SK-N-SH (cell line): ENCODE measurements around the gene VPS33A. TPM values are rescaled to one million over a fixed set of nuclear protein-coding genes. Genes with fewer than 3 reads are reported as not detected.

Source experiments
- CTCF ChIA-PET: fragments of 300-600, 350-600 bp; formaldehyde crosslinking; extraction: SDS; loops from one replicate; lab custom pipeline; 2021; lab: Yijun Ruan, JAX
- POLR2A ChIA-PET: fragments of 350-600 bp; sonication (Branson Sonifier 250); formaldehyde crosslinking; extraction: SDS; loops from one replicate; lab custom pipeline; 2020; ENCODE audit warnings: antibody characterized with exemption, inconsistent platforms; lab: Yijun Ruan, JAX
- DNase-seq: peaks from one replicate; pipeline ENCODE4 v3.0.0; 2012
- H2AFZ ChIP-seq: fragments of 200-600 bp; sonication (generic); 2 replicates; pipeline ENCODE4 v1.8.1; 2016; ENCODE audit warnings: antibody characterized with exemption, mild to moderate bottlenecking, low read depth
- H3F3A ChIP-seq: fragments of 200-600 bp; sonication (generic); replicated peaks from 2 replicates; pipeline ENCODE3; 2016; ENCODE audit warnings: antibody characterized with exemption, mild to moderate bottlenecking; ENCODE audit not compliant: insufficient read depth
- H3K27ac ChIP-seq, 2 experiments: fragments of 200-500 bp in 1 of 2; fragments of 200-600 bp in 1 of 2; sonication (Bioruptor generic) in 1 of 2; sonication (generic), shearing (Covaris generic) in 1 of 2; 2 replicates each; pipeline versions ENCODE4 v1.5.1 to v1.6.1; 2014 to 2016; ENCODE audit warnings: low read depth in 2 of 2, inconsistent platforms in 1 of 2, low read length in 1 of 2, mild to moderate bottlenecking in 1 of 2, mixed read lengths in 1 of 2
- H3K27me3 ChIP-seq: fragments of 200-600 bp; sonication (generic), shearing (Covaris generic); 2 replicates; pipeline ENCODE4 v1.6.1; 2016; ENCODE audit warnings: mixed run types; ENCODE audit not compliant: insufficient read depth
- H3K36me3 ChIP-seq, 2 experiments: fragments of 200-500 bp in 1 of 2; fragments of 200-600 bp in 1 of 2; sonication (Bioruptor generic) in 1 of 2; sonication (generic) in 1 of 2; replicated peaks in 1 of 2; 2 replicates each; pipeline versions ENCODE3 to v1.5.1; 2014 to 2016; ENCODE audit warnings: low read length in 1 of 2, mild to moderate bottlenecking in 1 of 2; ENCODE audit not compliant: insufficient read depth in 2 of 2, control insufficient read depth in 1 of 2
- H3K4me1 ChIP-seq, 2 experiments: fragments of 200-500 bp in 1 of 2; fragments of 200-600 bp in 1 of 2; sonication (Bioruptor generic) in 1 of 2; sonication (generic), shearing (Covaris generic) in 1 of 2; 2 replicates each; pipeline versions ENCODE4 v1.5.1 to v1.6.1; 2014 to 2016; ENCODE audit warnings: low read depth in 1 of 2, low read length in 1 of 2, mixed run types in 1 of 2; ENCODE audit not compliant: insufficient read depth in 2 of 2, control insufficient read depth in 1 of 2
- H3K4me2 ChIP-seq: fragments of 200-600 bp; sonication (generic), shearing (Covaris generic); 2 replicates; pipeline ENCODE4 v1.6.1; 2017; ENCODE audit warnings: mixed run types
- H3K4me3 ChIP-seq, 2 experiments: fragments of 200-500 bp in 1 of 2; fragments of 200-600 bp in 1 of 2; sonication (Bioruptor generic) in 1 of 2; sonication (generic), shearing (Covaris generic) in 1 of 2; 2 replicates each; pipeline versions ENCODE4 v1.5.1 to v1.8.1; 2014 to 2016; ENCODE audit warnings: low read depth in 2 of 2, inconsistent platforms in 1 of 2, low read length in 1 of 2, mild to moderate bottlenecking in 1 of 2, mixed read lengths in 1 of 2, moderate library complexity in 1 of 2
- H3K79me2 ChIP-seq: fragments of 200-600 bp; sonication (generic); 2 replicates; pipeline ENCODE4 v1.8.1; 2017; ENCODE audit warnings: mild to moderate bottlenecking; ENCODE audit not compliant: insufficient read depth
- H3K9ac ChIP-seq: fragments of 200-600 bp; sonication (generic); 2 replicates; pipeline ENCODE4 v1.6.1; 2017; ENCODE audit warnings: mixed run types
- H3K9me2 ChIP-seq: fragments of 200-600 bp; sonication (generic); 2 replicates; pipeline ENCODE4 v1.6.1; 2017; ENCODE audit warnings: mixed run types
- H3K9me3 ChIP-seq: fragments of 200-600 bp; sonication (generic); 2 replicates; pipeline ENCODE4 v1.6.1; 2017; ENCODE audit warnings: mixed run types, mild to moderate bottlenecking, moderate library complexity
- H4K20me1 ChIP-seq: fragments of 200-600 bp; sonication (generic); 2 replicates; pipeline ENCODE4 v1.6.1; 2017; ENCODE audit warnings: mild to moderate bottlenecking, mixed run types; ENCODE audit not compliant: insufficient read depth
- EP300 ChIP-seq, 2 experiments: IDR thresholded peaks; 2 replicates each; pipeline versions ENCODE4 v1.4.0 to v1.6.1; 2012; ENCODE audit warnings: borderline replicate concordance in 1 of 2, low read depth in 1 of 2, low read length in 1 of 2
- FOSL2 ChIP-seq: IDR thresholded peaks from 2 replicates; pipeline ENCODE4 v1.4.0; 2012; ENCODE audit warnings: low read depth, mild to moderate bottlenecking, moderate library complexity, borderline replicate concordance
- FOXJ3 ChIP-seq: sonication (generic); formaldehyde crosslinking; IDR thresholded peaks from 2 replicates; pipeline ENCODE4 v1.5.1; 2020; ENCODE audit warnings: mild to moderate bottlenecking, missing genetic modification reagents
- GABPA ChIP-seq: IDR thresholded peaks from 2 replicates; pipeline ENCODE4 v1.4.0; 2012; ENCODE audit warnings: low read depth, mild to moderate bottlenecking
- GATA2 ChIP-seq: sonication (generic); formaldehyde crosslinking; IDR thresholded peaks from 2 replicates; pipeline ENCODE4 v1.5.0; 2020; ENCODE audit warnings: mild to moderate bottlenecking, missing genetic modification reagents
- JUND ChIP-seq: IDR thresholded peaks from 2 replicates; pipeline ENCODE4 v1.4.0; 2012
- NFIC ChIP-seq: IDR thresholded peaks from 2 replicates; pipeline ENCODE4 v1.4.0; 2012; ENCODE audit warnings: borderline replicate concordance
- RAD21 ChIP-seq: IDR thresholded peaks from 2 replicates; pipeline ENCODE4 v1.6.1; 2012; ENCODE audit warnings: mild to moderate bottlenecking, low read length
- RCOR1 ChIP-seq: fragments of 150-350 bp; IDR thresholded peaks from 2 replicates; pipeline ENCODE4 v1.6.1; 2017; ENCODE audit warnings: antibody characterized with exemption, low read length
- SMC3 ChIP-seq: IDR thresholded peaks from 2 replicates; pipeline ENCODE4 v1.6.1; 2012; ENCODE audit warnings: low read depth, low read length, improper control_type of control experiment
- TAF1 ChIP-seq: IDR thresholded peaks from 2 replicates; pipeline ENCODE4 v1.6.1; 2012; ENCODE audit warnings: low read depth, mild to moderate bottlenecking, low read length, moderate library complexity, borderline replicate concordance
- TCF12 ChIP-seq: IDR thresholded peaks from 2 replicates; pipeline ENCODE4 v1.4.0; 2012
- TEAD4 ChIP-seq: IDR thresholded peaks from 2 replicates; pipeline ENCODE4 v1.4.0; 2012; ENCODE audit warnings: mild to moderate bottlenecking, borderline replicate concordance; ENCODE audit not compliant: insufficient read depth
- WGBS: methylation state at CpG from one replicate; pipeline ENCODE4 v1.1.6; 2017; ENCODE audit warnings: low lambda C conversion rate; 5-methylcytosine and 5-hydroxymethylcytosine counted together
- polyA plus RNA-seq, 3 experiments: library from polyadenylated mRNA; depleted of rRNA; stranded (reverse); fragments of >200 nt; gene quantifications; 2 replicates each; pipeline ENCODE4 v1.2.3, GENCODE V29; 2012
- TF ChIP-seq, protein P1 (sequence below): IDR thresholded peaks from 2 replicates; pipeline ENCODE4 v1.4.0; 2012; ENCODE audit warnings: low read depth
- TF ChIP-seq, protein P2 (sequence below): IDR thresholded peaks from 2 replicates; pipeline ENCODE4 v1.4.0; 2012; ENCODE audit warnings: low read depth, borderline replicate concordance
- TF ChIP-seq, protein P3 (sequence below): fragments of 150-350 bp; IDR thresholded peaks from 2 replicates; pipeline ENCODE4 v1.6.1; 2016; ENCODE audit warnings: mild to moderate bottlenecking, low read depth, low read length
- TF ChIP-seq, protein P4 (sequence below): IDR thresholded peaks from 2 replicates; pipeline ENCODE4 v1.6.1; 2012; ENCODE audit warnings: mild to moderate bottlenecking, low read depth, low read length, moderate library complexity
- TF ChIP-seq, protein P5 (sequence below): IDR thresholded peaks from 2 replicates; pipeline ENCODE4; 2012
- TF ChIP-seq, protein P6 (sequence below): fragments of 150-350 bp; IDR thresholded peaks from 2 replicates; pipeline ENCODE4 v1.6.1; 2017; ENCODE audit warnings: antibody characterized with exemption, low read length, low read depth, borderline replicate concordance

VPS33A gene
- polyA plus RNA-seq, 1 of the 3 experiments (the other 2 are of a cell fraction) = 17.0 TPM

DNA sequence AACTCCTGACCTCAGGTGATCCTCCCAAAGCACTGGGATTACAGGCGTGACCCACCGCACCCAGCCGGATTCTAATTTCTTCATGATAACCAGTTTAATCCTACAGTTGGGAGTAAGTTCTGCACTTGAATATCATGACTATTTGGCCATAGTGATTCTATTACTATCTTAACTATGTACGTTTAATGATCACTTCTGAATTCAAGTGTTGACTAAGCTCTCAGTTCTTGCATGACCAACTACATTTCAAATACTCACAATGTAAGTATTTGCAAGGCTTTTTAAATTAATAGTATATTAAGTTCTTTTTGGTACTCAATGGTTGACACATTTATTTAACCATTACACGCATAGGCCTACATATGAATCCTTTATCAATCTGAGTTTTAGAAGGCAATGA is 17.4 kb upstream of the VPS33A start:
- 98% methylated on average over 5 of the region's 5 CpGs for WGBS
- Histone ChIP-seq H3K36me3 (peaks cover 5 to 20% of the 10 kb centered on the region in 2 experiments), H4K20me1 (0 out of 2 replicates have a peak, but pooled peaks cover 5% of the 10 kb centered on the region), H3K4me2 (no peak overlapping the region), H3K4me3 (no peak overlapping the region), H3K27ac (no peak overlapping the region), H3K9ac (no peak overlapping the region), H2AFZ (no peak overlapping the region), H3K27me3 (no peaks in the 10 kb centered on the region), H3F3A (peaks cover 18% of the 10 kb centered on the region), H3K4me1 (peaks cover 2 to 9% of the 10 kb centered on the region in 2 experiments; a peak in 3 of 4 replicates), H3K9me3 (no peaks in the 10 kb centered on the region), H3K79me2 (peaks cover 6% of the 10 kb centered on the region; the same call in 1 of the 2 replicates), H3K9me2 (no peaks in the 10 kb centered on the region)
- ChIA-PET CTCF (interaction anchor here (1.3 kb wide), 1 partner anchor 72 kb away, joined by 4 read pairs; no protein-coding TSS in a partner anchor), POLR2A (no interaction called here)
- DNase-seq = no peak
- TF ChIP-seq FOXJ3 (no peak), TEAD4 (no peak), SMC3 (no peak), GABPA (no peak), GATA2 (no peak)
- TF ChIP-seq, protein P1, sequence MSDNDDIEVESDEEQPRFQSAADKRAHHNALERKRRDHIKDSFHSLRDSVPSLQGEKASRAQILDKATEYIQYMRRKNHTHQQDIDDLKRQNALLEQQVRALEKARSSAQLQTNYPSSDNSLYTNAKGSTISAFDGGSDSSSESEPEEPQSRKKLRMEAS = no peak
- TF ChIP-seq, protein P2, sequence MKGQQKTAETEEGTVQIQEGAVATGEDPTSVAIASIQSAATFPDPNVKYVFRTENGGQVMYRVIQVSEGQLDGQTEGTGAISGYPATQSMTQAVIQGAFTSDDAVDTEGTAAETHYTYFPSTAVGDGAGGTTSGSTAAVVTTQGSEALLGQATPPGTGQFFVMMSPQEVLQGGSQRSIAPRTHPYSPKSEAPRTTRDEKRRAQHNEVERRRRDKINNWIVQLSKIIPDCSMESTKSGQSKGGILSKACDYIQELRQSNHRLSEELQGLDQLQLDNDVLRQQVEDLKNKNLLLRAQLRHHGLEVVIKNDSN = no peak
- TF ChIP-seq, protein P3, sequence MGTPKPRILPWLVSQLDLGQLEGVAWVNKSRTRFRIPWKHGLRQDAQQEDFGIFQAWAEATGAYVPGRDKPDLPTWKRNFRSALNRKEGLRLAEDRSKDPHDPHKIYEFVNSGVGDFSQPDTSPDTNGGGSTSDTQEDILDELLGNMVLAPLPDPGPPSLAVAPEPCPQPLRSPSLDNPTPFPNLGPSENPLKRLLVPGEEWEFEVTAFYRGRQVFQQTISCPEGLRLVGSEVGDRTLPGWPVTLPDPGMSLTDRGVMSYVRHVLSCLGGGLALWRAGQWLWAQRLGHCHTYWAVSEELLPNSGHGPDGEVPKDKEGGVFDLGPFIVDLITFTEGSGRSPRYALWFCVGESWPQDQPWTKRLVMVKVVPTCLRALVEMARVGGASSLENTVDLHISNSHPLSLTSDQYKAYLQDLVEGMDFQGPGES = no peak
- TF ChIP-seq, protein P4, sequence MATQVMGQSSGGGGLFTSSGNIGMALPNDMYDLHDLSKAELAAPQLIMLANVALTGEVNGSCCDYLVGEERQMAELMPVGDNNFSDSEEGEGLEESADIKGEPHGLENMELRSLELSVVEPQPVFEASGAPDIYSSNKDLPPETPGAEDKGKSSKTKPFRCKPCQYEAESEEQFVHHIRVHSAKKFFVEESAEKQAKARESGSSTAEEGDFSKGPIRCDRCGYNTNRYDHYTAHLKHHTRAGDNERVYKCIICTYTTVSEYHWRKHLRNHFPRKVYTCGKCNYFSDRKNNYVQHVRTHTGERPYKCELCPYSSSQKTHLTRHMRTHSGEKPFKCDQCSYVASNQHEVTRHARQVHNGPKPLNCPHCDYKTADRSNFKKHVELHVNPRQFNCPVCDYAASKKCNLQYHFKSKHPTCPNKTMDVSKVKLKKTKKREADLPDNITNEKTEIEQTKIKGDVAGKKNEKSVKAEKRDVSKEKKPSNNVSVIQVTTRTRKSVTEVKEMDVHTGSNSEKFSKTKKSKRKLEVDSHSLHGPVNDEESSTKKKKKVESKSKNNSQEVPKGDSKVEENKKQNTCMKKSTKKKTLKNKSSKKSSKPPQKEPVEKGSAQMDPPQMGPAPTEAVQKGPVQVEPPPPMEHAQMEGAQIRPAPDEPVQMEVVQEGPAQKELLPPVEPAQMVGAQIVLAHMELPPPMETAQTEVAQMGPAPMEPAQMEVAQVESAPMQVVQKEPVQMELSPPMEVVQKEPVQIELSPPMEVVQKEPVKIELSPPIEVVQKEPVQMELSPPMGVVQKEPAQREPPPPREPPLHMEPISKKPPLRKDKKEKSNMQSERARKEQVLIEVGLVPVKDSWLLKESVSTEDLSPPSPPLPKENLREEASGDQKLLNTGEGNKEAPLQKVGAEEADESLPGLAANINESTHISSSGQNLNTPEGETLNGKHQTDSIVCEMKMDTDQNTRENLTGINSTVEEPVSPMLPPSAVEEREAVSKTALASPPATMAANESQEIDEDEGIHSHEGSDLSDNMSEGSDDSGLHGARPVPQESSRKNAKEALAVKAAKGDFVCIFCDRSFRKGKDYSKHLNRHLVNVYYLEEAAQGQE = no peak

DNA sequence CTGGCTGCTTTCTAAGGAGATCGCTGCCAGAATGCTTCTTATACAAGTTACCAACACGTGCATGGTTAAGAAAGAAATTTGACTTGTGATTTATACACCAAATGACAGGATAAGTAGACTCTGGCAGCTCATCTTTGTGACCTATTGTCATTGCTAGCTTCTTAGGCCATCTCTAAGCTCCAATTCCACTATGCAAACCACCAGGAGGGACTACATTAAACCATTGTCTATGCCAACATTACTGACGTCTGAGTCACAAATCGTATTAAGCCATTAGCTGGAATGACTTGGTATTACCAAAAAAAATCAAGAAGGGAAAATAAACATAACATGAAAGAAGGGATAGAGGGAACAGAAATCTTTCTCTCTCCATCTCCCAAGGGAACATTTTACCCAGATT is 15.8 kb upstream of the VPS33A start:
- no peak for DNase-seq
- TF ChIP-seq JUND (peak; percentile 66), TAF1 (no peak), RCOR1 (no peak), NFIC (peak; percentile 53; the same call in 1 of the 2 replicates), EP300 (IDR thresholded peaks at IDR 0.05; ENCODE audit: borderline replicate concordance in 1 of 2, low read depth in 1 of 2, low read length in 1 of 2) (0 out of 4 replicates have a peak, but pooled peaks of 1 of the 2 experiments have one; percentile 11), RAD21 (no peak), TCF12 (0 out of 2 replicates have a peak, but pooled peaks have one; percentile 27), FOSL2 (peak; percentile 74)
- TF ChIP-seq, protein P5, sequence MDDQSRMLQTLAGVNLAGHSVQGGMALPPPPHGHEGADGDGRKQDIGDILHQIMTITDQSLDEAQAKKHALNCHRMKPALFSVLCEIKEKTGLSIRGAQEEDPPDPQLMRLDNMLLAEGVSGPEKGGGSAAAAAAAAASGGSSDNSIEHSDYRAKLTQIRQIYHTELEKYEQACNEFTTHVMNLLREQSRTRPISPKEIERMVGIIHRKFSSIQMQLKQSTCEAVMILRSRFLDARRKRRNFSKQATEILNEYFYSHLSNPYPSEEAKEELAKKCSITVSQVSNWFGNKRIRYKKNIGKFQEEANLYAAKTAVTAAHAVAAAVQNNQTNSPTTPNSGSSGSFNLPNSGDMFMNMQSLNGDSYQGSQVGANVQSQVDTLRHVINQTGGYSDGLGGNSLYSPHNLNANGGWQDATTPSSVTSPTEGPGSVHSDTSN = peak; percentile 70
- TF ChIP-seq, protein P6, sequence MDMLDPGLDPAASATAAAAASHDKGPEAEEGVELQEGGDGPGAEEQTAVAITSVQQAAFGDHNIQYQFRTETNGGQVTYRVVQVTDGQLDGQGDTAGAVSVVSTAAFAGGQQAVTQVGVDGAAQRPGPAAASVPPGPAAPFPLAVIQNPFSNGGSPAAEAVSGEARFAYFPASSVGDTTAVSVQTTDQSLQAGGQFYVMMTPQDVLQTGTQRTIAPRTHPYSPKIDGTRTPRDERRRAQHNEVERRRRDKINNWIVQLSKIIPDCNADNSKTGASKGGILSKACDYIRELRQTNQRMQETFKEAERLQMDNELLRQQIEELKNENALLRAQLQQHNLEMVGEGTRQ = no peak
- TF ChIP-seq, all 33 proteins: peak for 6
- peak overlapping the region in 1 of 2 experiments; percentile 72; a peak in 2 of 4 replicates for H3K27ac ChIP-seq

More for the DNA sequence above, 15.8 kb upstream of the VPS33A start:
- peak overlapping the region; percentile 29 for H3K4me2 ChIP-seq
- H3K27me3 ChIP-seq = no peaks in the 10 kb centered on the region
- peaks cover 2 to 9% of the 10 kb centered on the region in 2 experiments; a peak in 3 of 4 replicates for H3K4me1 ChIP-seq
- 0 out of 2 replicates have a peak, but pooled peaks cover 5% of the 10 kb centered on the region for H4K20me1 ChIP-seq
- H3K9ac ChIP-seq = no peak overlapping the region
- POLR2A ChIA-PET = no interaction called here
- H3K9me2 ChIP-seq = no peaks in the 10 kb centered on the region
- H3K4me3 ChIP-seq = no peak overlapping the region
- H2AFZ ChIP-seq = no peak overlapping the region
- peaks cover 6% of the 10 kb centered on the region; the same call in 1 of the 2 replicates for H3K79me2 ChIP-seq
- 20% methylated on average over 4 of the region's 4 CpGs for WGBS
- peaks cover 15 to 31% of the 10 kb centered on the region in 2 experiments for H3K36me3 ChIP-seq
- CTCF ChIA-PET = interaction anchor here (1.5 to 1.7 kb wide), 2 partner anchors 10 to 74 kb away, joined by 4 to 5 read pairs; no protein-coding TSS in a partner anchor
- H3K9me3 ChIP-seq = no peaks in the 10 kb centered on the region
- peaks cover 18% of the 10 kb centered on the region for H3F3A ChIP-seq
